ENCODE measurements around the gene CPEB3. TPM values are rescaled to one million over a fixed set of nuclear protein-coding genes. Genes with fewer than 3 reads are reported as not detected.

The CPEB3 gene
- total RNA-seq, 6 experiments from 2014 or later = 5.7 to 46.5 (median 8.7) TPM

- ATAC-seq (peak; percentile 59 to 69 (median 66)), DNase-seq (peak; percentile 44 to 78 (median 67))
- no peak overlapping the region for H3K4me3 ChIP-seq
- H3K36me3 ChIP-seq = no peaks in the 10 kb centered on the region
- intact Hi-C loops (cut with DNase I) = no loop called here
- peaks cover 2 to 68% (median 35%) of the 10 kb centered on the region in 4 donors for H3K4me1 ChIP-seq
- TF ChIP-seq, protein P1, sequence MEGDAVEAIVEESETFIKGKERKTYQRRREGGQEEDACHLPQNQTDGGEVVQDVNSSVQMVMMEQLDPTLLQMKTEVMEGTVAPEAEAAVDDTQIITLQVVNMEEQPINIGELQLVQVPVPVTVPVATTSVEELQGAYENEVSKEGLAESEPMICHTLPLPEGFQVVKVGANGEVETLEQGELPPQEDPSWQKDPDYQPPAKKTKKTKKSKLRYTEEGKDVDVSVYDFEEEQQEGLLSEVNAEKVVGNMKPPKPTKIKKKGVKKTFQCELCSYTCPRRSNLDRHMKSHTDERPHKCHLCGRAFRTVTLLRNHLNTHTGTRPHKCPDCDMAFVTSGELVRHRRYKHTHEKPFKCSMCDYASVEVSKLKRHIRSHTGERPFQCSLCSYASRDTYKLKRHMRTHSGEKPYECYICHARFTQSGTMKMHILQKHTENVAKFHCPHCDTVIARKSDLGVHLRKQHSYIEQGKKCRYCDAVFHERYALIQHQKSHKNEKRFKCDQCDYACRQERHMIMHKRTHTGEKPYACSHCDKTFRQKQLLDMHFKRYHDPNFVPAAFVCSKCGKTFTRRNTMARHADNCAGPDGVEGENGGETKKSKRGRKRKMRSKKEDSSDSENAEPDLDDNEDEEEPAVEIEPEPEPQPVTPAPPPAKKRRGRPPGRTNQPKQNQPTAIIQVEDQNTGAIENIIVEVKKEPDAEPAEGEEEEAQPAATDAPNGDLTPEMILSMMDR (IDR thresholded peaks at IDR 0.05) = no peak
- TF ChIP-seq POLR2A (IDR thresholded peaks at IDR 0.05) = no peak
- no peaks in the 10 kb centered on the region for H3K9me3 ChIP-seq
- no peaks in the 10 kb centered on the region for H3K27me3 ChIP-seq
- 29% methylated on average over 3 of the region's 3 CpGs for WGBS (ENCODE audit: insufficient coverage, low coverage, low lambda C conversion rate, missing lambda C conversion rate)
- peak overlapping the region in 2 of 3 donors; percentile 76 to 85 for H3K27ac ChIP-seq
Measured at GRCh38 chr10:92124616-92125143, 166.2 kb downstream of the CPEB3 start.

DNA sequence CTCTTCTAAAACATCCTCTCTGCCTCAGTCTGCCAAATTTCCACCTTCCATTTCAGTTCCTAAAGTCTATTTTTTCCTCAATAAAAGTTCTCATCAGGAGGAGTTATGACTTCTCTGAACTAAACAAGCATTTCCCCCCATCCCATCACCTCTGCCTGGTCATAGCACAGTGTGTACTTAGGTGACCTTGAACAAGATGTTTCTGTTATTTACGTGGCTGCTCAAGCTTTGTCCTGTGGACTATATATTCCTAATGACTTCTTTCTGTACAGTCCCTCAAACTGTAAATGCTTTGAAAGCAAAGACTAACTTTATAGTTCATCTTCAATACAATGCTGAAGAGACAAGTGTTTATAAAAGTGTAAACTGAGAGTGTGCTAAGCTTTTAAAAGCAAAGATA is 166.9 kb downstream of the CPEB3 start:
- intact Hi-C loops (cut with DNase I) = no loop called here
- Histone ChIP-seq H3K27me3 (no peaks in the 10 kb centered on the region), H3K4me3 (no peak overlapping the region), H3K27ac (peak overlapping the region in 2 of 3 donors; percentile 76 to 85), H3K36me3 (no peaks in the 10 kb centered on the region), H3K9me3 (no peaks in the 10 kb centered on the region), H3K4me1 (peaks cover 2 to 73% (median 35%) of the 10 kb centered on the region in 4 donors)
- DNase-seq (no peak), ATAC-seq (no peak)
- WGBS (ENCODE audit: insufficient coverage, low coverage, low lambda C conversion rate, missing lambda C conversion rate) = 27% methylated on average over 1 of the region's 1 CpG
- TF ChIP-seq POLR2A (IDR thresholded peaks at IDR 0.05) = no peak
- TF ChIP-seq, protein P1 (IDR thresholded peaks at IDR 0.05) = no peak

DNA sequence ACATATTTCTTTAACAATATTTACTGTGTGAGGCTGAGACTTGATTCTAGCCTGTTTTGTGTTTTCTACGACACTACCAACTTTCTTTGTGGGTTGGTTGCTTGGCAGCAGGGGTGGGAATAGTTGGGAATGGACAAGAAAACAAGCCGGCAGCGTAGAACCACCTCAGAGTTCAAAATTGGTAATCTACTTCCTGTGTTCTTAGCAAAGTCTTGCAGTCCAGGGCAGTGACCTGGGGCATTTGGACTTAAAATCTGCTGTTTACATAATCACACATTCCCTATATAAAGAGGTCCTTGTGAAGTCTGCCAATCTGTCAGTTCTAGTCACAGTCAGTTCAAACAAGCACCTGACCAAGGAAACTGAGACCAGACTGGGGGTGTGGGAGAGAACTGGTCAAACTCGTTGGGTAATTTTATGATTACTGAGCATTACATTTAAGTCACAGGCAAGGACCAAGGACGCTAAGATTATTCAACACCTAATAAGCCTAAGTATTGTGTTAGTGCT is 167.9 kb downstream of the CPEB3 start:
- Histone ChIP-seq H3K4me3 (peak overlapping the region in 1 of 3 donors; percentile 1), H3K4me1 (peaks cover 2 to 78% (median 35%) of the 10 kb centered on the region in 4 donors), H3K27me3 (no peaks in the 10 kb centered on the region), H3K27ac (peak overlapping the region; percentile 2 to 85 (median 76)), H3K9me3 (no peaks in the 10 kb centered on the region), H3K36me3 (no peaks in the 10 kb centered on the region)
- no peak for TF ChIP-seq POLR2A (IDR thresholded peaks at IDR 0.05)
- TF ChIP-seq, protein P1 (IDR thresholded peaks at IDR 0.05) = no peak
- 15% methylated on average over 5 of the region's 5 CpGs for WGBS (ENCODE audit: insufficient coverage, low coverage, low lambda C conversion rate, missing lambda C conversion rate)
- intact Hi-C loops (cut with DNase I) = no loop called here
- DNase-seq = peak in 2 of 3 donors; percentile 66 to 73
- ATAC-seq = peak; percentile 46 to 67 (median 50)

- Histone ChIP-seq H3K4me1 (peaks cover 2 to 76% (median 35%) of the 10 kb centered on the region in 4 donors), H3K4me3 (peak overlapping the region in 1 of 3 donors; percentile 1), H3K27ac (peak overlapping the region; percentile 25 to 85 (median 76)), H3K36me3 (no peaks in the 10 kb centered on the region), H3K9me3 (no peaks in the 10 kb centered on the region), H3K27me3 (no peaks in the 10 kb centered on the region)
- DNase-seq (peak; percentile 47 to 86 (median 82)), ATAC-seq (peak; percentile 72 to 86 (median 78))
- WGBS (ENCODE audit: insufficient coverage, low coverage, low lambda C conversion rate, missing lambda C conversion rate) = 0% methylated on average over 1 of the region's 3 CpGs
- intact Hi-C loops (cut with DNase I) = no loop called here
- TF ChIP-seq, protein P1 (IDR thresholded peaks at IDR 0.05) = no peak
- TF ChIP-seq POLR2A (IDR thresholded peaks at IDR 0.05) = no peak
Measured at GRCh38 chr10:92121686-92122492, 169.0 kb downstream of the CPEB3 start.
